Measurements from ENCODE around the gene RGS5. TPM values are rescaled to one million over a fixed set of nuclear protein-coding genes. Genes with fewer than 3 reads are reported as not detected.

The RGS5 gene
- total RNA-seq, 1 donor from 2014 or later, result 209 TPM

DNA sequence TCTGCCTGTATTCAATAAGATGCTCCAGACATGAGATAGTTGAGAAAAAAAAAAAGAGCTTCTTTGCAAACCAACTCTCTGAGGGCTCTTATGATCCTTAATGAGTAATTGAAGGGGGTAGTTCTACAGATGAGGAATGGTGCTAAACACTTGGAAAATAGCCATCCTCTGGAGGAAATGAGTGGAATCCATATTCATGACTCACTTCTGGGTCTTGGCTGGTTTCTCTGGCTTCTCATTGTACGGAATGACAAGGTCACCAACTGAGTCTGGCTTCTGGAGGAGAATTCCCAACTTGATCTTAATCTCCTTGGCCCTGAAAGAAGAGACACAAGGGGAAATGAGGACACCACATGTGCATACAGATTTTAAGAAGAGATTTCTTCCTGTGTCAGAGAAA is 34.7 kb downstream of the RGS5 start:
- Mint-ChIP-seq H3K4me1 (peaks cover 57% of the 10 kb centered on the region), H3K27ac (peak overlapping the region; percentile 85), H3K4me3 (no peak overlapping the region), H3K9me3 (no peaks in the 10 kb centered on the region), H3K36me3 (peaks cover 10% of the 10 kb centered on the region), H3K27me3 (ENCODE audit: low read depth) (no peaks in the 10 kb centered on the region)
- DNase-seq (ENCODE audit: low spot score in 2 of 2, unreplicated experiment in 2 of 2), result no peak
- TF ChIP-seq, protein P1, sequence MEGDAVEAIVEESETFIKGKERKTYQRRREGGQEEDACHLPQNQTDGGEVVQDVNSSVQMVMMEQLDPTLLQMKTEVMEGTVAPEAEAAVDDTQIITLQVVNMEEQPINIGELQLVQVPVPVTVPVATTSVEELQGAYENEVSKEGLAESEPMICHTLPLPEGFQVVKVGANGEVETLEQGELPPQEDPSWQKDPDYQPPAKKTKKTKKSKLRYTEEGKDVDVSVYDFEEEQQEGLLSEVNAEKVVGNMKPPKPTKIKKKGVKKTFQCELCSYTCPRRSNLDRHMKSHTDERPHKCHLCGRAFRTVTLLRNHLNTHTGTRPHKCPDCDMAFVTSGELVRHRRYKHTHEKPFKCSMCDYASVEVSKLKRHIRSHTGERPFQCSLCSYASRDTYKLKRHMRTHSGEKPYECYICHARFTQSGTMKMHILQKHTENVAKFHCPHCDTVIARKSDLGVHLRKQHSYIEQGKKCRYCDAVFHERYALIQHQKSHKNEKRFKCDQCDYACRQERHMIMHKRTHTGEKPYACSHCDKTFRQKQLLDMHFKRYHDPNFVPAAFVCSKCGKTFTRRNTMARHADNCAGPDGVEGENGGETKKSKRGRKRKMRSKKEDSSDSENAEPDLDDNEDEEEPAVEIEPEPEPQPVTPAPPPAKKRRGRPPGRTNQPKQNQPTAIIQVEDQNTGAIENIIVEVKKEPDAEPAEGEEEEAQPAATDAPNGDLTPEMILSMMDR (IDR thresholded peaks at IDR 0.05; ENCODE audit: unreplicated experiment), result no peak

DNA sequence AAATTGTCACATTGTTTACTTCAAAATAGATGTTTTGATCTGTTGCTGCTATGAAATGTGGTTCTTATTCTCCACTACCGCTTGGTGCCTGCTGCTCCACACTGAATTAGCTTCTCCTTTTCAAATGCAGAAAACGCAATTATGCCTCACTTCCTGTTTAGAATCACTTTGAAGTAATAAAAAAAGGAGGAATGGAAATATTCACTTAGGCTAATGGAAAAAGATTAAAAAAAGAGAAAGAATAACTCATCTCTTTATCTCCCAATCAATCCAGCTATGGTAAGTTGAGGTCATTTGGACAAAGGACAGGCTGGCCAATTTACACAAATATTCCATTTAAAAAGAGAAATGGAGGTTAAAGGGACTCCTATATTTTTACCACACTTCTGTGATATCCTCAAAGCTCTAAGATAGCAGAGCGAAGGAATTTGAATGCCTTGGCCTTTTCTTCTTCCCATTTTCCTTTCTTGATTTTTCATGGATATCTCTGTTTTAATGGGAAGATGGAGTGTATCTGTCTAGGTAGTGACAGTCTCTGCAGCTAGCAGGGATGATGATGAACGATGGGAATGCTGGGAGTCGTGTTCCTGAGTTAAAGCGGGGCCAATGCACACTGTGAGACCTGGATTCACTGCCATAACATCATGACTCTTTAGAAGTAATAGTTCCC is 35.7 kb downstream of the RGS5 start:
- H3K4me1 Mint-ChIP-seq, result peaks cover 48% of the 10 kb centered on the region
- no peaks in the 10 kb centered on the region for H3K9me3 Mint-ChIP-seq
- TF ChIP-seq, protein P1 (IDR thresholded peaks at IDR 0.05; ENCODE audit: unreplicated experiment), result no peak
- no peak overlapping the region for H3K4me3 Mint-ChIP-seq
- DNase-seq (ENCODE audit: low spot score in 2 of 2, unreplicated experiment in 2 of 2), result no peak
- peaks cover 13% of the 10 kb centered on the region for H3K36me3 Mint-ChIP-seq
- no peaks in the 10 kb centered on the region for H3K27me3 Mint-ChIP-seq (ENCODE audit: low read depth)
- peak overlapping the region; percentile 89 for H3K27ac Mint-ChIP-seq

DNA sequence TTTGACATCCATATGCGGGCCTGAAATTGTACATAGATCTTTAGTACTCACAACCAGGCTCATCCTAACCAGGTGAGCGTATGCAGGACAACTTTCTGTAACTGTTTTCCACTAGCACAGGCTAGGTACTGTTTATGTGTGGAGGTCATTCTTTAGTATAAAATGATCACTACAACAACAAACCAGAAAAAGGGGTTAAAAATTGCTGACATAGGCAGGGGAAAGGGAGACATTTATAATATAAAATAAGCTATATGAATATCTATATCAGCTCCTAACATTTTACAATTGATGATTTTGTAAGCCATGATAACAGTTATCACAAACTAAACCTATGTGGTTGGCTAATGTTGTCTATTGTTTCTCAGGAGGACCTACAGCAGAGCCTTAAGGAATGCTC is 37.6 kb downstream of the RGS5 start:
- H3K27ac Mint-ChIP-seq, result peak overlapping the region; percentile 65
- TF ChIP-seq, protein P1 (IDR thresholded peaks at IDR 0.05; ENCODE audit: unreplicated experiment), result no peak
- peaks cover 23% of the 10 kb centered on the region for H3K36me3 Mint-ChIP-seq

DNA sequence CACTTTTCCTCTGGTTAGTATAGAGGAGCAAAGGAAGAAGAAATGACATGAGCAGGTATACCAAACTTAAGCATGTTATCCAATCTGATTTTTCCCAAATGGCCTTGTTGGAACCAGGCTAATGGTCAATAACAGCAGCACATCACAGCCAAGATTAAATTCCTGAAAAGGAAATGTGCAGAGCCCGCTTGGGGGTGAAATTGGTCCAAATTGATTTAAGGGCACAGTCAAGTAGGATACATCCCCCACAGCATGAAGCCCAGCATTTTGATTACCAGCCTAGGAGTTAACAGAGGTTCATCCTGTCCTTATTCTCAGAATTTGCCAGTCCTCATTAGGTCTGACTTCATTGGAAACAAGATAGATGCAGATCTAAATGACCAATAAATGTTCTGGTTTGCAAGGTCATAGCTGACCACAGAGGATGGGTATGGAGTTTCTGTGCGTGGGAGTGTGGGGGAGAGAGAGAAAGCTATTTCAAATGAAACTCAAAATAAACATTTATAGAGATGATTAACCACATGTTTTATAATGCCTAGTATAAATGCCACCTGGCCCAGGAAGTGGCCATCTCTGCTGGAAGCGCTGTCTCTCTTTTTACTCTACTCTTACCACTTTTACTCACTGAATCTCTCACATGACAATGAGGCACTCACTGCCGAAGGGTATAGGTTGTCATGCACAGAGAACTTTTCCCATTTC is 38.7 kb downstream of the RGS5 start:
- peaks cover 28% of the 10 kb centered on the region for H3K36me3 Mint-ChIP-seq
- peaks cover 32% of the 10 kb centered on the region for H3K4me1 Mint-ChIP-seq
- no peak overlapping the region for H3K27ac Mint-ChIP-seq
- H3K27me3 Mint-ChIP-seq (ENCODE audit: low read depth), result no peaks in the 10 kb centered on the region
- peaks cover 4% of the 10 kb centered on the region for H3K9me3 Mint-ChIP-seq
- TF ChIP-seq, protein P1 (IDR thresholded peaks at IDR 0.05; ENCODE audit: unreplicated experiment), result no peak
- H3K4me3 Mint-ChIP-seq, result no peak overlapping the region
- no peak for DNase-seq (ENCODE audit: low spot score in 2 of 2, unreplicated experiment in 2 of 2)

More for the DNA sequence above, 37.6 kb downstream of the RGS5 start:
- H3K4me1 Mint-ChIP-seq, result peaks cover 36% of the 10 kb centered on the region
- no peaks in the 10 kb centered on the region for H3K27me3 Mint-ChIP-seq (ENCODE audit: low read depth)
- no peaks in the 10 kb centered on the region for H3K9me3 Mint-ChIP-seq
- H3K4me3 Mint-ChIP-seq, result no peak overlapping the region
- no peak for DNase-seq (ENCODE audit: low spot score in 2 of 2, unreplicated experiment in 2 of 2)

DNA sequence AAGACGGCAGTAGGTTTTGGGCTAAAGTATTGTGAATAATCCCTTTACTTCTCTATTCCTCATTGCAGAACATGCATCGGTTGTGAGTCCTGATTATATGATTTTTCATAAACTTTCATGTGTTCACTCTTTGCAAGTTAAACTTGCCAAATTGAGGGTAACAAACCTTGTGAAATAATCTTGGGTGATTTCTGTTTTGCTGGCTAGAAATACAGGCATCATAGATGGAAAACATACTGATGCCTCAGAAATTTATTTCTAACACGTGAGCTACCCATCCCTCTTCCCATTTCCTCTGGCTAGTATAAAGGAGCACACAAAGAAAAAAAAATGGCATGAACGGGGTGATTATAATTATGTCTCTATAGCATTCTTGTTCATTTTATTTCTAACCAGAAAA is 39.6 kb downstream of the RGS5 start:
- Mint-ChIP-seq H3K27ac (no peak overlapping the region), H3K4me3 (no peak overlapping the region), H3K4me1 (peaks cover 31% of the 10 kb centered on the region), H3K36me3 (peaks cover 36% of the 10 kb centered on the region), H3K9me3 (peaks cover 10% of the 10 kb centered on the region), H3K27me3 (ENCODE audit: low read depth) (no peaks in the 10 kb centered on the region)
- no peak for DNase-seq (ENCODE audit: low spot score in 2 of 2, unreplicated experiment in 2 of 2)
- TF ChIP-seq, protein P1 (IDR thresholded peaks at IDR 0.05; ENCODE audit: unreplicated experiment), result no peak
